Large intestine (tissue), 3 donors: ENCODE results near the gene PCSK6. TPM values are rescaled to one million over a fixed set of nuclear protein-coding genes. Genes with fewer than 3 reads are reported as not detected.
"Not testable (repeated sequence)": the region's sequence is repeated elsewhere in the genome, so short reads cannot be mapped to it uniquely, and the experiment has no call there.

Source experiments
- DNase-seq, 2 donors: peaks; one replicate each; pipeline versions ENCODE4 v3.0.0 to v3.0.0-alpha.2; 2013
- H3K27ac ChIP-seq: one replicate; pipeline ENCODE4 v1.5.1; 2013; ENCODE audit warnings: low read length
- H3K27me3 ChIP-seq: 2 replicates; pipeline ENCODE4 v1.6.1; 2013; ENCODE audit warnings: low read length; ENCODE audit not compliant: control insufficient read depth, insufficient read depth
- H3K36me3 ChIP-seq: 2 replicates; pipeline ENCODE4 v1.6.1; 2013; ENCODE audit warnings: low read length; ENCODE audit not compliant: control insufficient read depth, insufficient read depth
- H3K4me1 ChIP-seq: one replicate; pipeline ENCODE4 v1.6.1; 2013; ENCODE audit warnings: low read length; ENCODE audit not compliant: control insufficient read depth, insufficient read depth
- H3K4me3 ChIP-seq: one replicate; pipeline ENCODE4 v1.5.1; 2013; ENCODE audit warnings: low read length
- H3K9me3 ChIP-seq: one replicate; pipeline ENCODE4 v1.6.1; 2013; ENCODE audit warnings: mild to moderate bottlenecking, low read depth, low read length, moderate library complexity; ENCODE audit not compliant: control insufficient read depth
- WGBS: methylation state at CpG from one replicate; pipeline ENCODE4 v1.1.5; 2013; ENCODE audit warnings: low lambda C conversion rate; ENCODE audit not compliant: insufficient coverage; 5-methylcytosine and 5-hydroxymethylcytosine counted together
- polyA plus RNA-seq: library from polyadenylated mRNA; unstranded; fragments of 120-200 nt; gene quantifications from one replicate; pipeline ENCODE4 v1.2.1, GENCODE V29; 2013

PCSK6 gene
- polyA plus RNA-seq, 1 donor, result 22.2 TPM

GRCh38 chr15:101348015-101348414 is 141.5 kb downstream of the PCSK6 start:
- Histone ChIP-seq H3K4me1 (peaks cover 17% of the 10 kb centered on the region), H3K27me3 (no peaks in the 10 kb centered on the region), H3K36me3 (no peaks in the 10 kb centered on the region), H3K27ac (no peak overlapping the region), H3K9me3 (no peaks in the 10 kb centered on the region), H3K4me3 (no peak overlapping the region)
- WGBS, result no CpG with 5 or more reads among the region's 17 CpGs
- no peak for DNase-seq

GRCh38 chr15:101347454-101347853 is 142.1 kb downstream of the PCSK6 start:
- Histone ChIP-seq H3K27ac (no peak overlapping the region), H3K27me3 (no peaks in the 10 kb centered on the region), H3K9me3 (no peaks in the 10 kb centered on the region), H3K4me1 (peaks cover 17% of the 10 kb centered on the region), H3K4me3 (no peak overlapping the region), H3K36me3 (no peaks in the 10 kb centered on the region)
- no peak for DNase-seq
- no CpG with 5 or more reads among the region's 5 CpGs for WGBS

GRCh38 chr15:101346928-101347327 is 142.6 kb downstream of the PCSK6 start:
- no peaks in the 10 kb centered on the region for H3K27me3 ChIP-seq
- WGBS, result 37% methylated on average over 3 of the region's 5 CpGs
- no peak overlapping the region for H3K27ac ChIP-seq
- no peak overlapping the region for H3K4me3 ChIP-seq
- H3K4me1 ChIP-seq, result peaks cover 17% of the 10 kb centered on the region
- H3K9me3 ChIP-seq, result no peaks in the 10 kb centered on the region
- peak in 1 of 2 donors; percentile 22 for DNase-seq
- no peaks in the 10 kb centered on the region for H3K36me3 ChIP-seq

- DNase-seq, result no peak
- Histone ChIP-seq H3K36me3 (no peaks in the 10 kb centered on the region), H3K9me3 (no peaks in the 10 kb centered on the region), H3K4me3 (no peak overlapping the region), H3K4me1 (peaks cover 5% of the 10 kb centered on the region), H3K27ac (no peak overlapping the region), H3K27me3 (no peaks in the 10 kb centered on the region)
These were observed 147.5 kb downstream of the PCSK6 start for GRCh38 chr15:101342056-101342455.

- no peaks in the 10 kb centered on the region for H3K9me3 ChIP-seq
These were observed 150.9 kb downstream of the PCSK6 start for GRCh38 chr15:101338502-101339057.

GRCh38 chr15:101337976-101338375 is 151.5 kb downstream of the PCSK6 start:
- no peak for DNase-seq
- no peak overlapping the region for H3K4me3 ChIP-seq
- no peak overlapping the region for H3K27ac ChIP-seq
- no peaks in the 10 kb centered on the region for H3K9me3 ChIP-seq
- H3K27me3 ChIP-seq, result no peaks in the 10 kb centered on the region
- H3K36me3 ChIP-seq, result no peaks in the 10 kb centered on the region
- WGBS, result no CpG with 5 or more reads among the region's 7 CpGs
- no peaks in the 10 kb centered on the region for H3K4me1 ChIP-seq

More at GRCh38 chr15:101338502-101339057, 150.9 kb downstream of the PCSK6 start:
- Histone ChIP-seq H3K4me1 (no peaks in the 10 kb centered on the region), H3K36me3 (no peaks in the 10 kb centered on the region), H3K27ac (no peak overlapping the region), H3K27me3 (no peaks in the 10 kb centered on the region), H3K4me3 (no peak overlapping the region)
- no CpG with 5 or more reads among the region's 1 CpG for WGBS
- DNase-seq, result no peak

- H3K27ac ChIP-seq, H3K9me3 ChIP-seq, DNase-seq, H3K4me1 ChIP-seq, H3K27me3 ChIP-seq, H3K36me3 ChIP-seq, H3K4me3 ChIP-seq: not testable (repeated sequence)
- WGBS, result no CpG with 5 or more reads among the region's 16 CpGs
These were observed 155.4 kb downstream of the PCSK6 start for GRCh38 chr15:101333907-101334789.

GRCh38 chr15:101332061-101332467 is 157.4 kb downstream of the PCSK6 start:
- DNase-seq, result no peak
- WGBS, result no CpG with 5 or more reads among the region's 7 CpGs

GRCh38 chr15:101329867-101330380 is 159.6 kb downstream of the PCSK6 start:
- 80% methylated on average over 1 of the region's 9 CpGs for WGBS
- Histone ChIP-seq H3K27me3 (no peaks in the 10 kb centered on the region), H3K9me3 (no peaks in the 10 kb centered on the region), H3K4me3 (no peak overlapping the region), H3K4me1 (peaks cover 6% of the 10 kb centered on the region), H3K36me3 (no peaks in the 10 kb centered on the region), H3K27ac (no peak overlapping the region)
- no peak for DNase-seq

More at GRCh38 chr15:101332061-101332467, 157.4 kb downstream of the PCSK6 start:
- no peaks in the 10 kb centered on the region for H3K27me3 ChIP-seq
- no peaks in the 10 kb centered on the region for H3K36me3 ChIP-seq
- no peaks in the 10 kb centered on the region for H3K4me1 ChIP-seq
- no peak overlapping the region for H3K27ac ChIP-seq
- no peak overlapping the region for H3K4me3 ChIP-seq
- H3K9me3 ChIP-seq, result no peaks in the 10 kb centered on the region

GRCh38 chr15:101329309-101329863 is 160.1 kb downstream of the PCSK6 start:
- Histone ChIP-seq H3K9me3 (no peaks in the 10 kb centered on the region), H3K4me1 (peaks cover 10% of the 10 kb centered on the region), H3K27me3 (no peaks in the 10 kb centered on the region), H3K36me3 (no peaks in the 10 kb centered on the region), H3K27ac (no peak overlapping the region), H3K4me3 (no peak overlapping the region)
- no peak for DNase-seq
- WGBS, result 83% methylated on average over 1 of the region's 14 CpGs
